Measurements from ENCODE around the gene HCFC1.

DNA sequence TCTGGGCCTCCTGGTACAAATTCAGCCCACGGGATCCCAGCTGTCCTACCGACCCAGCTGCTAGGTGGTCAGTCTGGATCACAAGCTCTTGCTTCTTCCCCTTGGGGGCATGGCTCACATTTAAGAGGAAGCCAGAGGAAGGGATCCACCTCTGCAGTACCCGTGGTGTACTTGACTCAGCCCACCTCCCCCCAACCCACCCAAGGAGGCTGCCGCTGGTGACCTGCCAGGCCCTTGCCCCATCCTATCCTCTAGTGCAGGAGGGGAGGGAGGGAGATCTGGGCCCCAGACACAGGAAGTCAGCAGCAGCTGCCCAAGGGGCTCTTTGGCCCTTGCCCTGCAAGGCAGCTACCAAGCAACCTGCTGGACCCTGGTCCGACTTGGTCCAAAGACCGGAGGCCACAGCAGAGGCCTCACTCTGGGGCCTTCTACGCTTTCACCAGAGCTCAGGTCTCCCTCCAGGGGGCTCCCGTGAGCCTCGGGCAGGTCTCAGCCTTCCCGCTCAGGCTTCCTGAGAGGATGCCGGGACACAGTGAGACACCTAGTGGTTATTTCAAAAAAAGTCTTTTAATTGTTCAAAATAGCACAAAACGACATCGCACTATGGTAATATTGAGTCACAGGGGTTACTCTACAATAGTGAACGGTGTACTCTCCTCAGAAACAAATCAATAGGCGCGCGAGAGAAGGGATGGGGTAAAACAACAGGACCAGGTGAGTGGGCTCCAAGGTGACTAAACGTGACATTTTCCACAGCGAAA lies 24.4 kb downstream of the HCFC1 start:
- TF ChIP-seq EZH2 (IDR thresholded peaks at IDR 0.05; ENCODE audit: low read depth) (no peak), CTCF (conservative IDR thresholded peaks at IDR 0.05) (peak; percentile 83)
